Lower leg skin (tissue), 3 donors: ENCODE results near the gene KRTAP10-10.

Experiments
- CTCF ChIP-seq, 3 donors: fragments of 450-650 bp; IDR thresholded peaks; one replicate each; pipeline ENCODE4 v1.5.1; 2016; ENCODE audit warnings: antibody characterized with exemption in 3 of 3, mild to moderate bottlenecking in 3 of 3, moderate library complexity in 2 of 3
- POLR2A ChIP-seq, 2 donors: fragments of 450-650 bp; IDR thresholded peaks; one replicate each; pipeline ENCODE4 v1.6.1; 2016 to 2017; ENCODE audit warnings: antibody characterized with exemption in 2 of 2, mild to moderate bottlenecking in 1 of 2, moderate library complexity in 1 of 2

DNA sequence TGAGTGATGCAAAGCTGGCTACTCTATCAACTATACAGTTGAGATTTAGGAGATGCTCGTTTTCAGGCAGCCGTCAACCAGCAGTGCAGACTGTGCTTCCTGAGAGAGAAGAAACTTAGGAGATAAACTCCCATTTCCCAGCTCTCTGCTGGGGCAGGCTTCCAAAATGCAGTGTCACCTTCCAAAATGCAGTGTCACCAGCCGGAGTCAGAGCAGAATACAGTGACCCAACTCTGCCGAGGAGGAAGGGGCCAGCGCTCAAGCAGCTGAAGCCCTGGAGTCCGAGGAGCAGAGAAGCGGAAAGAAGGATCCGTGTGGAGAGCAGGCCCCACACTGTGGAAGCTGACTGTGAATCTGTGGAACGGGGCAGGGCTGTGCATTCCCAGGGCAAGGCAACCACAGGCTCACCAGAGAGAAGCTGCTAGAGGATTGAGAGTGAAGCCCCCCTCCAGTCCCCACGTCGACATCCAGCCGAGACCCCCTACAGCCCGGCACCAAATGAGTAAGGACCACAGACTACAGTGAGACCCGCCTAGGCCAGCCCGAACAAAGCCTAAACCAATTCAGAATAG, 45.5 kb downstream of the KRTAP10-10 start:
- no peak for TF ChIP-seq CTCF (IDR thresholded peaks at IDR 0.05)
- no peak for TF ChIP-seq POLR2A (IDR thresholded peaks at IDR 0.05)
